Right ventricle myocardium superior (tissue), 1 donor: ENCODE data around the gene NUP214. TPM values are rescaled to one million over a fixed set of nuclear protein-coding genes. Genes with fewer than 3 reads are reported as not detected.

Source experiments
- ATAC-seq: fragments of 200-7000 bp; cut with Tn5 transposase; one replicate; pipeline ENCODE4 v1.9.1; 2020; ENCODE audit warnings: mild to moderate bottlenecking; ENCODE audit not compliant: poor library complexity
- DNase-seq: peaks from one replicate; pipeline ENCODE4 v3.0.0-alpha.2; 2020
- intact Hi-C: fragments of 100-400 bp; cut with DNase I; formaldehyde crosslinking; loops from one replicate; pipeline ENCODE4 v1.11.2; 2022
- total RNA-seq: library from RNA; stranded (reverse); fragmentation: NEBNext Ultra II Directional; extraction: Animal tissue kit (Norgen Biotek cat#: 25700); gene quantifications from one replicate; pipeline ENCODE4 v1.2.1, GENCODE V29; 2021
- donor health status: DM: no; HTN: yes; CAD: no; lungs with severe emphysema.

NUP214 gene
- total RNA-seq, 1 donor from 2014 or later, result 22.4 TPM

DNA sequence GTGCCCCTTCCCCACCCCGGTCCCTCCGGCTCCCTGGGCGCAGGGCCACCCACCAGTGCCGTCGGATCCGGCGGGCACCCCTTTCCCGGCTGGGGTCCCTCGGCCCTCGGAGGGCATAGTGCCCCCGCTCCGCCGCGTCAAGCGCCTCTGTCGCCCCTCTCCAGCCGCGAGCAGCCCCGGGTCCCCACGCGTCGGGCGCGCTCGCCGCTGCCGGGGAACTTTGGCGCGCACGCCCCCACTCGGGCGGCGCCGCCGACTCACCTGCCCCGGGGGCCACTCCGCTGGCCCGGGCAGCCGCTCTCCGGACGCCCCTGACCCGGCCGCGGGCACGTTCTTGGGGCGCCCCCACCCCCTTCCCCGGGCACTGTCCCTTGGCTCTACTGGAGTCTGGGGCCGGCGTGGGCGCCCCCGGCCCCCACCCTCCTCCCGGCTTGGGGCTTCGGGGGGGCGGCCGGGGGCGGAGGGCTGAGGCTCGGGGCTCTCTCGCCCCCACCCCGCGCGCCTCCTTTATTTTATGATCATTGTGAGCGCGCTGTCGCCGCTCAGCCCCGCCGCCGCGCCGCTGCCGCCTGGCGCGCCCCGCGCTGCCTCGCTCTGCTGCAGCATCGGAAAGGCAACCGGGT lies 152.0 kb downstream of the NUP214 start:
- no peak for DNase-seq
- intact Hi-C loops, result loop anchor here (5.0 kb wide), 2 partner anchors 40 to 100 kb away; no protein-coding TSS in a partner anchor
- ATAC-seq, result peak; percentile 2

DNA sequence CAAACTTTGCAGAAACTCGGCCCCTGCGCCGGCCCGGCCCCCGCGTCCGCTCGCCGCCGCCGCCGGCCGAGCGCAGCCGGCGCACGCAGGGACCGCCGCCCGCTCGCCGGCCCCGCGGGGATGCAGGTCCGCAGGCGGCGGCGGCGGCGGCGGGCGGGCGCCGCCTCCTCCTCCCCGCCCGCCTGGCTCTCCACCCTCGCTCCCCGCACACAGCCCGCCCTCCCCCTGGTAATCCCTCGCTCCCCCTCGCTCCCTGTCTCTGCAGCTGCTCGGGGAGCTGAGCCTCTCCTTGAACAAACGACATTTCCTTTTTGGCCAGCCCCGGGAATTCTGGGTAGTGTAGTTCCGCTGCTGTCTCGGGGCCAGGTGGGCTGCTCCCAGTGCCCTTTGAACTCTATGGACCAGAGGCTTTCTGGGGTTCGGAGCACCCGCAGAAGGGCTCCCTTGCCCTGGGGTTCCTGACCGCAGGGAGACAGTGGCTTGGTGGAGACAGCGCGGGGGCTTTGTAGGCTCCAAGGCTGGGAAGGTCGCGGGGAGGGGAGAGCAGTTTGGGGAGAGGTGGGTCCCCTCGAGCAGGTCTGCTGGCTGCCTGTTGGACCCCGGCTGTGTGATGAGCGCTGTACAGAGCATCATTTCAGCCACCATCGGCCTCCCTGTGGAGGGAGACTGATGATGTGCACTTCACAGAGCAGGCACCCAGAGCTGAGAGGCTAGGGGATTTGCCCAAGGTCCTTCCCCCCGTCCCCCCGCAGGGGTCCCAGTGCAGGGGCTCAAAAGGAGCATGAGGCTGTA lies 152.7 kb downstream of the NUP214 start:
- DNase-seq (peak; percentile 90), ATAC-seq (peak; percentile 58)
- intact Hi-C loops, result loop anchor here (5.0 kb wide), 2 partner anchors 41 to 101 kb away; no protein-coding TSS in a partner anchor

DNA sequence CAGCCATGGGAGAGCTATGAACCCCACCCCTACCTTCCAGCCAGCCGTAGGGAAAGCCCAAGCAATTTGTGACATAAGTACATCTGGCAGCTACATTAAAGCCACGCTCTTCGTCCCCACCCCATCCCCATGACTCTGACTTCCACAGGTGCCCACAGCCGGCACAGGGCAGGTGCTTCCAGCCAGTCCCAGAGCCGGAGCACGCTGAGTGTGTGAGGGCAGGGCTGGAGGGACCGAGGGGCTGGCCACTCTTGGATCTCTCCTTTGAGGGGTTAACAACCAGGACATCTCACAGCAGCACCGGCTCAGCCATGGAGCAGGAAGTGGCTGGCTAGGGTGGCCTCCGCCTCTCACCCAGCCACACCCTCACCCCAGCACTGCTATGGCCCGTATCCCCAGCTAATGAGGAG lies 153.3 kb downstream of the NUP214 start:
- DNase-seq, result peak; percentile 44
- intact Hi-C loops, result loop anchor here (5.0 kb wide), 2 partner anchors 41 to 101 kb away; no protein-coding TSS in a partner anchor
- ATAC-seq, result no peak

DNA sequence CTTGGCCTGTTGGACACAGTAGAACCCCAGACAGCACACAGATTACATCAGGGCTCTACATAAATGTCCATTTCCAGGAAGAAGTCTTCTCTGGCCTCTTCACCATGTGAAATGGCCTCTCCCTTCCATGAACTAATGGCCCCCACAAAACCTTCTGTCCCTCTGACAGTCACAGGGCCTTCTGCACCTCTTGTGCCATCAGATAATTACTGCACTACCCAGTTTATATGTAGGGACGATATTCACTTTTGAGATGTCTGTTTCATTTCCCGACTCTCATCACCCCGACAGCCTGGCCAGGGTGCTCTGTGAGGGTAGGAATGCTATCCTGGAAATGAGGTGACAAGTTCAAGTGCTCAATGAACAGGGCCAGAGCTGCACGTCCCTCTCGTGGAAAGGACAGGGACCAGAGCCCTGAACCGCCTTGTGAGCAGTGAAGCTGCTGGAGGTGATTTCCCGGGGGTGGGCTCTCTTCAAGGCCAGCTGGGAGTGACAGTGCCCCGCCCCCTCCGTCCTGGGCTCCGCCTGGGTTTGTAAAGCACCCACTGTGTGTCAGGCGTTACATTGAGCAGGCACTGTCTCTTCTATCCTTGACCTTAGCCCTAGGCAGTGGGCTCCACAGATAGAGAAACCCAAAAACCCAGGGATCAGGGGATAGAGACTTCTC lies 153.9 kb downstream of the NUP214 start:
- intact Hi-C loops, result loop anchor here (5.0 kb wide), 2 partner anchors 42 to 102 kb away; no protein-coding TSS in a partner anchor
- peak; percentile 9 for ATAC-seq

DNA sequence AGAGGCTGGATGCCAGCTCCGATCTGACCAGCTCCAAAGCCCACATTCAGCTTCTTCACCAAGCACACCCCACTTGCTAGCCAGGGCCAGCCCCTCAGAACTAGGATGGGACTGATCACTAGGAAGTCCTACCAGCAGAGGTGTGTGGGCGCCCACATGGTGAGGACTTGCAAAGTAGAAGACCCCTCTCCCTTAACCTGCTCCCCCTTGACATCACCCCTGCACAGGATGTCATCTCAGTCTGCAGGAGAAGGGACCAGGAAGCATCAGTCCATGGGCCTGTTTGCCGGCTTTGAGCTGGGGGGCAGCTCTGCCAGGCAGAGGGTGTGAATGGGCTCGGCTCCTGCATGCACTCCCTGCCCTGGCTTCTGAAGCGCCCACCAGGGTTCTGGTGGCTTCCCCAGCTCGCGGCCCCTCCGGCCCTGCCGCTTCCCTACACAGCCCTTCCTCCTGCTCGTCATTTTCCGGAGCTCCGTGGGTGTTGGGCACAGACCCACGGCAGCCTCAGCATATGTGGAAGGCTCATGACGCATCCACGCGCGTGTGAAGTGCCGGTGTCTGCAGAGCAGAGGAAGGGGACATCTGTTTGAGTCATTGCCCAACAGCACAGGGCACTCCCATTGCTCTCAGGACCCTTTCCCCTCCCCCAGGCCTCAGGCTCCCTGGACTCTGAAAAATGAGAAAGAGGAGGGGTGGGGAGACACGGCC lies 154.6 kb downstream of the NUP214 start:
- DNase-seq (peak; percentile 48), ATAC-seq (no peak)
- intact Hi-C loops, result loop anchor here (5.0 kb wide), 2 partner anchors 43 to 103 kb away; no protein-coding TSS in a partner anchor

More for the DNA sequence above, 153.9 kb downstream of the NUP214 start:
- DNase-seq, result peak; percentile 69

DNA sequence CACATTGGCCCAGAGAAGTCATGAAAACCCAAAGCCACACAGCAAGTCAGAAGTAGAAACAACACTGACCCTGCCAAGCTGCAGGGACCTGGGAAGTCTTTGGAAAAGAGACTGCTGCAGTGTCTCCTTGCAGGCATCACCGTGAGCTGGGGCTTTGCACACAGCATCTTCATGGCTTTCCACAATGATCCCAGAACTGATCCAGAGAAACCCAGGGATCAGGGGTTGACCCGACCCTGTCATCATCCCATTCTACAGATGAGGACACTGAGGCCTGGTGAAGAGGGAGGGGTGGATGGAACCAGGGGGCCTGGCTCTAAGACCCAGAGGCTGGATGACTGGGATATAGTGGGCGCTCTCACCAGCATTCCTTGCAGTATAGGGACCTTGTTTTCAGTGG lies 155.3 kb downstream of the NUP214 start:
- DNase-seq (no peak), ATAC-seq (no peak)
- intact Hi-C loops, result no loop called here

DNA sequence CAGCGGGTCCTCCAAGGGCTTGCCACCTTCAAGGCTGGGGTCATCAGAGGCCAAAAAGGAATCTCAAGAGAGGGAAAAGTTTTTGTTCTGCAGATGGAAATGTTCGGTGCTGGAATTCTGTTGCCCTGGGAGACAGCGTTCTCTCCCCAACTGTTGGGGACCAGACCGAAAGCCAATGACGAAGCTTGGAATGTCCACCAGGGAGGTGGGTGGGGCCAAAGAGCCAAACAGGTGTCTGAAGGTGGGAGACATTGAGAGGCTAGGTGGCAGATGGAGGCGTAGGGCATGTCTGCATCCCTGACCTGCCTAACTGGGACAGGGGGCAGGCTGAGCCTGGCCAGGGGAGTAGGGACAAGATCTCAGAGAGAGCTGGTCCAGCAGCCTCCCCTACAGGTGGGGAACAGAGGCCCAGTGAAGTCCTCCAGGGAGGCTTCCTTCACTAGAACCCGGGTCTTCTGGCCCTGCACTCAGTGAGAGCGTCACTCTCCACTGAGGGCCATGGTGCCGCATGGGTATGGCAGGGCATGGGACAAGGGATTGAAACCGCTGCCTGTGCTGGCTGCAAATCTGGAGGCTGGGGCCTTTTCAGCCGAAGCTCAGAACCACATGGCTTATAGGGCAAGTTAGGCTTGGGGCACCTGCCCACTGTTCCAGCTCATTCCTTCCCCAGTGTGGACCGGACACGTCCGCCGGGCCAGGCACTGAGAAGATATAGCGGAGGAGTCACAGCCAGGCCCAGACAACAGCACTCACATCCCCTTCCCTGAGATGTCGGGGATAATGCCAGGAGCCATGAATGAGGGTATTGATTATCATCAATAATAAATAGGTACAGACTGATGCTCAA lies 156.0 kb downstream of the NUP214 start:
- ATAC-seq (no peak), DNase-seq (peak; percentile 36)
- intact Hi-C loops, result no loop called here

DNA sequence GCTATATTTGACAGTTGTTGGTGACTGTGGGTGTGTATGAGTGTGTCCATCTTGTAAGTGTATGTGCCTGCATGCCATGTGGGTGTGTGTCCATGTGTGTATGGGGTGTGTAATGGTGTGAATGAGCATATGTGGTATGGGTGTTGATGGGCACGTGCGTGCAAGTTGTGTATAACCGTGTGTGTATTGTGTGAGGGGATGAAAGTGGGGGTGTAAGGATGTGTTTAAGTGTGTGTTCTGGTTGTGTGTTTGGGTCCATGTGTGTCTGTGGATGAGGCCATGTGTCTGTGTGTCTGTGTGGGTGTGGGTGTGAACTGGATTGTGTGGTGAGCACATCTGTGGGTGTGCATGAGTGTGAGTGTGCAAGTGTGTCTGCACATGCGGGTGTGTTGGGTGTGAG lies 156.8 kb downstream of the NUP214 start:
- intact Hi-C loops, result no loop called here
- DNase-seq (no peak), ATAC-seq (no peak)

DNA sequence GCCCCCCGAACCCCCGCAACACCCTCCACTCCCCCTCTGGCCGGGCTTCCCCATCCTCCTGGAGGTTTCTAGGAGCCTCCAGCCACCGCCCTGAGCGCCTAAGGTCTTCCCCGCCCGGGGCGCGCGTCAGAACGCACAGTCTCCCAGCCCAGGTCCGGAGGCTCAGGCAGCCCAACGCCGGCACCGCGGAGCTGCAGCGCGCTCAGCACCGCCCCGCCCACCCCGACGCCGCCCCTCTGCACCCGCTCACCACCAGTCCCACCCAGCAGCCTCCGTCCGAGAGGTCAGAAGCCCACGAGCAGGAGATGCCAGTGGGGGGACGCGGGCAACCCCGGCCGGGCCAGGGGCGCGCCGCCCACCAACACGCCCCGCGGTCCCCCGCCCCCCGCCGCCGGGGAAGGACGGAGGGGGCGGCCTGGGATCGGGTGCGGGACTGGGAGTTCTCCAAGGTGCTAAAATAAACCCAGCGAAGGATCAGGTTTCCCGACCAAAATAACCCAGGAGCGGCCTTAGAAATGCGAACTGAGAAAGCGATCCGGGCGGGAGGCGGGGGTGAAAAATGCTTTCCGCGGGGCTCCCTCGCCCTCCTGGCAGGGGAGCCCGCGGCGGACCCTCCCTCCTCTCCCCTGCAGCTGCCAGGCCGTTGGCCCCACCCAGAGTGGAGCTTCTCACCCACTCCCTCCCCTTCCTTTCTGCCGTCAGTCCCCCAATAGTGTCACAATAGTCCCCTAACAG lies 157.5 kb downstream of the NUP214 start:
- DNase-seq (peak; percentile 65), ATAC-seq (peak; percentile 60)
- intact Hi-C loops, result no loop called here

Other genes with a start within 250 kb of the NUP214 start
- gene QRFP, start 228.8 kb upstream of the NUP214 start, total RNA-seq, result not detected
- 0.59 TPM for gene FIBCD1, start 186.3 kb upstream of the NUP214 start, total RNA-seq
- gene LAMC3, start 116.4 kb upstream of the NUP214 start, total RNA-seq, result 0.03 TPM
- gene AIF1L, start 29.1 kb upstream of the NUP214 start, total RNA-seq, result 22.8 TPM
- 55.7 TPM for gene FAM78A, start 150.9 kb downstream of the NUP214 start, total RNA-seq
- gene PLPP7, start 164.1 kb downstream of the NUP214 start, total RNA-seq, result 115 TPM